Non-pigmented ciliary epithelial cell (primary cell): Measurements from ENCODE around the gene SLC41A3.
"Not testable (repeated sequence)": the region's sequence is repeated elsewhere in the genome, so short reads cannot be mapped to it uniquely, and the experiment has no call there.

Source experiments
- DNase-seq: peaks from one replicate; pipeline ENCODE4 v3.0.0-alpha.2; 2010; ENCODE audit warnings: low read depth

Gene SLC41A3

DNA sequence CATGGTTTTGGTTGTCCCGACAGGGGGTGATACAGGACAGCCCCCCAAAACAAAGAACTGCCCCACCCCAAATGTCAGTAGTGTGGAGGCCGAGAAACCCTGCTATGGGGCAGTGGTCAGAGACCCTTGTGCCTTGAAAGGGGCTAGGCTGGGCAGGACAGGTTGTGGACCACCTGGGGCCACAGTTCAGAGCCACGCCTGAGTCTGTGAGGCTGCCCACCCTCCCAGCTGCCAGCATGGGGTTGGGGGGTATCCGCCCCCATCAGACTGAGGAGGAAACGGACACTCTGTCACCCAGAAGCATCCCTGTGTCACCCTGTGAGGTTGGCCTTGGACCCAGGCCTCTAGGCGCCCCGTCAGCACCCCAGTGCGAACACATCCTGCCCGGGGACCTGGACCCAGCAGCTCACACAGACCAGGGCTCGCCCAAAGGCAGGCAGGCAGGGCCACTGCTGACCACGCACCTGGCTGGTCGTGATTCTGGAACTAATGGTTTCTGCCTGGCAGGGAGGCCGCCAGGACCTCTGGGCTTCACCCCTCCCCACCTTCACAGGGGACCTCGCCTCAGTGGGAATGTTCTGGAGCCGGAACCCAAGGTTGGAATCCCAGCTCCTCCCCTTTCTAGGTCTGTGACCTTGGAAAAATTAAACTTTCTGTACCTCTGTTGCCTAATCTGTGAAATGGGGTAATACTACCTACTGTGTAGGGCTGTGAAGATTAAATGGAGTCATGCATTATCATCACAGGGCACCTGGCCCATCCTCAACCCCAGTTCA, 1.4 kb downstream of the SLC41A3 start:
- no peak for DNase-seq

DNA sequence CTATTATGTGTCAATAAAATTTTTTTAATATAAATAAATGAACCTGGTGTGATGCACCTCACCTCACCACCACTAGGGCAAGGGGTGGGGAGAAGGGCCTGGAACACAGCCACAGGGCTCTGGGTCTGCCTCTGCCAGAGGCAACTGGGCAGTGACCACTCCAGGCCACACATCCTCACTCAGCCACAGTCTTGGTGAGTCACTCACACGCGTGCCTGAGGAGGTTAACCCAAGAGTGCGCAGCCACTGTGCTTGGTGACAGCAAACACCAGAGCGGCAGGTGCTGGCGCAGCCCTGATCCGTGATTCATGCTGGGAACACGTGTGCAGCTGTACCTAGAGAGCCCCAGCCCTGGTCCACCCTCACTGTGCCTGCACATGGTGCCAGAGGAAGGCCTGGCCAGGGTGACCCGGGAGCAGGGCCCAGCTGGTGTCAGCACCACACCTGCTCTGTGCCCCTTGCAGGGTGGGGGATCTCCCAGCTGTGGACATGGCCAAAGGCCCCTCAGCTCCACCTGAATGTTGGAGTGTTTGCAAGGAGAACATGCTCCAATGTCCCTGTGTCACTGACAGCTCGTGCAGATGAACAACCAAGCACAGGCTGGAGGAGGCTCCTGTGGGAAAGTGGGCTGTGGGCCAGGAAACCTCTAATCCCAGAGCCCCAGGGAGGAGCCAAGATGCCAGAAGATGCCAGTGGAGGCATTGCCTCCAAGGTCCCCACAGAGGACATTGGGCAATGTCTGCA, 2.1 kb downstream of the SLC41A3 start:
- DNase-seq = no peak

DNA sequence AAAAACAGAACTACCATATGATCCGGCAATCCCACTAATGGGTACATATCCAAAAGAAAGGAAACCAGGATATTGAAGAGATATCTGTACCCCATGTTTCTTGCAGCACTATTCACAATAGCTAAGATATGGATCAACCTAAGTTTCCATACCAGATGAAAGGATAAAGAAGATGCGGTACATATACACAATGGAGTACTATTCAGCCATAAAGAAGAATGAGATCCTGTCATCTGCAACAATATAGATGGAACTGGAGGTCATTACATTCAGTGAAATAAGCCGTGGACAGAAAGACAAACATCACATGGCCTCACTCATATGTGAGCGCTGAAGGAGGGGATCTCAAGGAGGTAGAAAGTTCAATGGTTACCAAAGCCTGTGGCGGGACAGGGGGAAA, 3.0 kb downstream of the SLC41A3 start:
- DNase-seq = no peak

DNA sequence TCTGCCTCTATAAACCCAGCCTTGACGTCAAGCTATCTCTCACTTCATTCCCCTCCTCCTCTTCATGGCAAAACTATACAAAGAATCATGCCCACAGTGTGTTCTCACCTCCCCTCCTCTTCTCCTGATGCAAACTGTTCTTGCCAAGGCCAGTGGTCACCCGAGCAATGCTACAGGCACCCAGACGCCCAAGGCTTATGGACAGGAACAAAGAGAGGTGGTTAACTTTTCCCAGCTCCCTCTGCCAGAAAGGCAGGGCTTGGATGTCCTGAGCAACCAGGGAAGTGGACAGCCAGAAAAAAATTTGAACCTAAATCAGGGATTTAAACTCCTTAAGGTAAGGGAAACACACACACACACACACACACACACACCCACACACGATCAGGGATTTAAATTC, 5.1 kb downstream of the SLC41A3 start:
- no peak for DNase-seq

DNA sequence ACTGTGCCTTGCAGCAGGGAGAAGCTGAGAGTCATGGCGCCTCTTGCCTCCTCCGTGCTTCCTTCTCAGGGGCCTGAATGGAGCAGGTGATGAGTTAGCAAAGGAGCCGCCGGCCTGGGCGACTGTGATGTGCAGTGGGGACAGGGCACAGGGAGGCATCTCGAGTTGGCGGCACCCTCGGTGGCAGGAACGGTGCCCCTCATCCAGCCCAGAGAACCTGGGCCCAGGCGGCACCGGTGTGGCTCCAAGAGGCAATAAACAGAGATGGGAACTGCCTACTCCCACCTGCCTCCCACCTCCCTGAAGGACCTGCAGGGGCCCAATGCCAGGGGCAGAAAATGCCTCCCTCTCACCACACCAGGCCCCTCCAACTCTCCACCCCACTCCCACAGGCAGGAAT, 6.2 kb downstream of the SLC41A3 start:
- no peak for DNase-seq

DNA sequence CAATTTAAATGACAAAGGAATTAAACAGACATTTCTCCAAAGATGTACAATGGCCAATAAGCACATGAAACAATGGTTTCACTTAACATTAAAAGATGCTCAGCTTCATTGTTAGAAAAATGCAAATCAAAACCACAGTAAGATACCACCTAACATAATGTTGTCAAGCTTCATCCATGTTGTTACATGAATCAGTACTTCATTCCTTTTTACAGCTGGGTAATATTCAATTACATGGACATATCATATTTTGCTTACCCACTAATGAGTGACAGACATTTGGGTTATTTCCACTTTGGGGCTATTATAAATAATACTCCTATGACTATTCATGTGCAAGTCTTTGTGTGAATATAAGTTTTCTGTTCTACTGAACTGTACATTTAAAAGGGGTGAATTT, 7.8 kb downstream of the SLC41A3 start:
- no peak for DNase-seq

DNA sequence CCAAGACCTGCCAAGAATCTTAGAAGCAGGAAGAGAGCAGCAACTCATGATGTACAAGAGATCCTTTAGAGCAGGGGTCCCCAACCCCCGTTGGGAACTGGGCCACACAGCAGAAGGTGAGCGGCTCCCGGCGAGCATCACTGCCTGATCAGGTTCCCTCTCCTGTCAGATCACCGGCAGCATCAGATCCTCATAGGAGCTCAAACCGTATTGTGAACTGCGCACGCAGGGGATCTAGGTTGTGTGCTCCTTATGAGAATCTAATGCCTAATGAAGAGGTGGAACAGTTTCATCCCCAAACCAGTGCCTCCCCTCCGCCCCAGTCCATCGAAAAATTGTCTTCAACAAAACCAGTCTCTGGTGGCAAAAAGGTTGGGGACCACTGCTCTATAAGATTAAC, 13.8 kb downstream of the SLC41A3 start:
- DNase-seq = no peak

DNA sequence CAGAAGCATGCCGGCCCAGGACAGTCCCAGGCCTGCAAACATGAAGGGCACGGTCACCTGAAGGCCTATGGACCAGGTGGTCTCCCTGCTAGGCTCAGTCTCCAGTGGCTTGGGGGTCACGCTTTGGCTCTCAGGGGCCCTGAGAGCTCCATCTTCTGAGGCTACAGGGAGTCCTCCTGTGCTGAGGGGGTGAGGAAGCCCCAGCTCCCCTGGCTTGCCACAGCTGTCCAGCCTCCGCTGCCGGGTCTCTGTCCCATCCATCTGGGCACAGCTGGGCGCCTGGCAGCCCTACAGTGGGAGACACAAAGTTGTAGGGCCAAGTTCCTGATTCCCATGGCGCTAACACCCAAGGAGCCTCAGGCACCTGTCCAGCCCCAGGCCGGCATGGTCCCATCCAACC, 16.0 kb downstream of the SLC41A3 start:
- no peak for DNase-seq

DNA sequence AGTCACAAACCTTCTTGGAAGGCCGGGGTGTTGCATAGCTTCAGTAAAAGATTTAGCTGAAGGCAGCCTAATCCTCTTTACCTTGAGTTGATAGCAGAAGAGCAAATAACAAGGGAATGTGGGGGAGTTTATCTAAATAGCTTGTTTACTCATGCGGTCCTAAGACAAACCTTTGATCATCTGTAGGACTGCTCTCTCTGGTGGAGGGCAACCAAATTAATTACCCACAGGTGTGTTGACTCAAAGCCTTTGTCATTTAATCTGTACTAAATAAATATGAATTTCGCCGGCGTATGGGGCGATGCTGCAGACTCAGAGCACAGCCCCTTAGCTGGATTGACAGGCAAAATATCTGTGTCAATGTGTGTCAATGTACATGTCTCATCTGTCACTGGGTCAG, 17.2 kb downstream of the SLC41A3 start:
- not testable (repeated sequence) for DNase-seq

DNA sequence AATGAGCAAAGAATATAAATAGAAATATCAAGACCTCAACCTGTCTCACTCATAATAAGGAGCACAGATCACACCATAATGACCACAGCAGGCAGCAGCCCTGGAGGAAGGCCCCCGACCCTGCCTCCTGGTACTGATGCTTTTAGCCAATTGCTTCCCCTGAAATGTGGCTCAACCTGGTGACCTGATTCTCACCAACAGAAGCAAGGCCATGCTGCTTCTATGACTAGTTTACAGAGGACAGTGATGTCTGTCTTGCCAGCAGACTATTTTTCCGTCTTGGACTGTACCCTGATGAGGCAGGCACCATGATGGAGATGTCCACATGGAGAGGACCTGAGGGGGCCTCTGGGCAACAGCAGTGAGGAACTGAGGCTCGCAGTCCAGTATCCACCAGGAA, 18.0 kb downstream of the SLC41A3 start:
- DNase-seq = no peak

DNA sequence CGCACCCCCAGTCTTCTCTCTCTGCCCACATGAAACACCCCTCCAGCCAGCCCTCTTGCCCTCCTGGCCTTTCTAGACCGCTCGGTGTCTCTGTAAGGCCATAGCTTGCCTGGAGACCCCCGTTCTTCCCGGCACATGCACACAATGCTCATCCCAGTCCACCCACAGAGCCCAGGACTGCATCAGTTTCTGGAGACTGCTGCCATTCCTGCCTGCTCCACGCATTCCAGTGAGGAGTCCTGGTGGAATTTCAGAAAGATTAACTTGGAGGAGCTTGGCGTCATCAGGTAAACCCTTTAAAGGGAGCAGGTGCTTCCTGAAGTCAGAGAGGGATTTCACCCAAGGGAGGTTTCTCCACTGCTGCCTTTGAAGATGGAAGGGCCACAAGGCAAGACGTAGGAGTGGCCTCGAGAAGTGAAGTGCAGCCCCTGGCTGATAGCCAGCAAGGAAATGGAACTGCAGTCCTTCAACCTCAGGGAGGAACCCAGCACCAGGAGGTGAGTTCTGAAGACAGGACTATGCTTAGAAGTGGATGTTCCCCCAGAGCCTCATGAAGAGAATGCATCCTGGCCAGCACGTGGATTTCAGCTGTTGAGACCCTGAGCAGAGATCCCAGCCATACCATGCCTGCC, 19.2 kb downstream of the SLC41A3 start:
- no peak for DNase-seq

DNA sequence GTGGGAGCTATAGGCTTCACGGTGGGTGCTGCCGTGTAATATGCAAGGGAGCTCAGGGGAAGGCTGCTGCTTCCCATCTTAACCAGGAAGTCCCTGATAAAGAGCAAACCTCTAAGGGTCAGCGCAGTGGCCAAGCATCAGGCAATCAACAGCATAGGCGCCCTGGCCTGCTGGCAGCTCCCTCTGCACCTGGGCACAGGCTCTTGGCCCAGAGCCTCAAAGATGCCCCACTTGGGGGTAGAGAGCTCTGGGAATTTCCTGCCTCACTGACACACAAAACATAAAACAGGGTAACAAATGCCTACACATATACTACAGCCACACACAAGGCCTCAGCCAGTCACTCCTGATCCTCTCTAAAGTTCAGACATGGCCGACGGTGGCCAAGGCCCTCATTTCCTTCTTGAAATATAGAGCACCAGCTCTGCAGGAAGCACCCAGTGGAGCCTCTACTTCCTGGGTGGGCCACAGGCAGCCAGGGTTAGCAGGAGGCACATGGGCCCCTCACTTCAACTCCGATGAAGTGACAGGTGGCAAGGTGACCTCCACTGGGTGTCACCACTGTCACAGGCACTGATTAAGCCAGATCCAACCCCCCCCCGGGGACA, 20.5 kb downstream of the SLC41A3 start:
- no peak for DNase-seq

DNA sequence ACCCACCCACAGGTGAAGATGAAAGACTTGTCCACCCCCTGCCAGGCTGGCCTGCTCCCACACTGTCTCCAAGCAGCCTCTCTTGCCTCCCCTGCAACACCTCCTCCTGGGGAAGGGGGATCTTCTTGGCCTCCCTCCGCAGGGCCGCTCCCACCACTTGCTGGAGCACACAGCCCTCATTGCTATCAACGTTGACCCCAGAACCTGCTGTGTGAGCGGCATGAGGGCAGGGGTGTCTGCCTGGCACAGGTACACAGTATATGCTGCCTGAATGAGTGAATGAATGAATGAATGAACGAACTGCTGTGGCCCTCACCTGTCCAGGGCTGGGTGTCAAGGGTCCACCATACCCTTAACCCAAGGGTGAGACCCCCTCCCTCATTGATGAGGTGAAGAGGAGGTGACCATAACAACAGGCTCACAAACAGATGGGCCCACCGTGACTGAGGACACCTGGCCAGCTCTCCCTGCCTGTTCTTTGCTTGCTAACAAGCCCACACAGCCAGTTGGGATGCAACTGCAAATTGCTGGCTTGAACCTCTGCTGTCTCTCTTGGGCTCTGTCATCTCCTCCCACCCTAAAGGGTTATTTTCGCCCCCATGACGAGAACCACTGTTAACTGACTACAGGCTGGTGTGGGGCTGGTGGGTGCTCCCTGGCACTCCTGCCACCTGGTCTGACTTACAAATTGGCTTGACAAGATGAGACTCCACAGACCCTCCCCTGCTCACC, 22.5 kb downstream of the SLC41A3 start:
- DNase-seq = no peak

DNA sequence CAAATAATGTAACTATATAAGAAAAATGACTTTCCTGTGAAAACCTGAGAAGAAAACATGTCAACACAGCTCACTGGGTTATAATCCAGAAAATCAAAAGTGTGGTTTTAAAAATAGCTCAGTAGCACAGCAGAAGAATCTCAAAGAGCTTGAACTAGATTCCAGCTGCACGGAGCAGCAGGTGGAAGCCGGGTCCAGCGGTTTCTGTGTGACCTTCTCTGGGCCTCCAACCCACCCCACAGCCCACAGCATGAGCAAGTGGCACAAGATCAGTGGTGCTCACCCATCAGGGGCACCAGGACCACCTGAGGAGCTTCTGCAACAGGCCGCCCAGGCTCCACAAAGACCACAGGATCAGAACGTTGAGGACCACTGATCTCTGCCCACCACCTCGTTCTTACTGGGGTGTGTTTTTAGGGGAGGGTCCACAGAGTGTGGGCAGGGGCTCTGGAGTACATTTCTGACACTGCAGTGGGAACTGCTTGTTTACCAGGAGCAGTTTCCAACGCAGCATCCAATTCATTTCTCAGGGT, 23.2 kb downstream of the SLC41A3 start:
- DNase-seq = no peak

DNA sequence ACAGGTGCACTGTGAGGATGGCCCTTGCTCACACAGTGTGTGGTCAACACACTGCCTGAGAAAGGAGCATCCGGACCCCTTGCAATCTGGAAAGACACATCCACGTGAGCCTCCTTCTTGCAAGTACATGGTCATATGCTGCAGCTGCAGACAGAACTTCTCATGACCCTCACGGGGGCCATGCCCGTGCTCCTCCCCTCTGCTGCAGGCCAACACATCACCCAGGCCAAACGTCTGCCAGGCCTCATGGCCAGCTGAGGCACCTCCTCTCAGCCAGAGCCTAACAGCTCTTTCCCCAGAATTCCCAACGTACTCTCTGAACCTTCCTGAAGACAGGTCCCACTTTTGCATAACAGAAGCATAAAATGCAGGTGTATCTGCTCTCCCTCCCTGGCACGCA, 25.3 kb downstream of the SLC41A3 start:
- DNase-seq = no peak

DNA sequence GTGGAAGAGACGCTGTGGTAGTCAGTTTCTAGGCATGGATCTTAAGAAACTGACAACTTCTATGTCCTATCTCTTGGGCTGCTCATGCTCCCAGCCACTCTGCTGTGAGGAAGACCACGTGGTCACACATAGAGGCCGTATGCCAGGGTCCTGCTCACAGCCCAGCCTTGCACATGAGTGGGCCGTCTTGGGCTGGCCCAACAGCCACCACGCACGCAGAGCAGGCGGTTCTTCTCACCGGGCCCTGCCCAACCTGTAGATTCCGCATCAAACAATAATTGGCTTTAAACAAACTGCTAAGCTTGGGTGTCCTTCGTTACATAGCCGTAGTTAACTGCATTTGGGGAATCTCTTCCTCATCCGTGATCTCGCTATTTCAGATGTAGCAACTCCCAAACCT, 26.0 kb downstream of the SLC41A3 start:
- DNase-seq = no peak

DNA sequence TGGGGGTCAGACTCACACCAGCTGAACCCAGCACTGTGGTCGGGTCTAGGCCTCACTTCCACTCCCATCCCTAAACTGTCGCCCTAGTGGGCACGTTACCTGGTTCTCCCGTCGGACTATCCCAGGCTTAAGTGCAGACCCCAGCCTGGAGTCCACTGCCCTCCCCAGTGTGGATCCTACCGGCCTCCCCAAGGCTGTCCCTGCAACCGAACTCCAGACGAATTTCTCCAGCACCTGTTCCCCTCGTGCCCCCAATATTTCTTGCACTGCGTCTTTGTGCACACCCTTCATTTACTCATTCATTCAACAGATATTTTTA, 26.5 kb downstream of the SLC41A3 start:
- no peak for DNase-seq

DNA sequence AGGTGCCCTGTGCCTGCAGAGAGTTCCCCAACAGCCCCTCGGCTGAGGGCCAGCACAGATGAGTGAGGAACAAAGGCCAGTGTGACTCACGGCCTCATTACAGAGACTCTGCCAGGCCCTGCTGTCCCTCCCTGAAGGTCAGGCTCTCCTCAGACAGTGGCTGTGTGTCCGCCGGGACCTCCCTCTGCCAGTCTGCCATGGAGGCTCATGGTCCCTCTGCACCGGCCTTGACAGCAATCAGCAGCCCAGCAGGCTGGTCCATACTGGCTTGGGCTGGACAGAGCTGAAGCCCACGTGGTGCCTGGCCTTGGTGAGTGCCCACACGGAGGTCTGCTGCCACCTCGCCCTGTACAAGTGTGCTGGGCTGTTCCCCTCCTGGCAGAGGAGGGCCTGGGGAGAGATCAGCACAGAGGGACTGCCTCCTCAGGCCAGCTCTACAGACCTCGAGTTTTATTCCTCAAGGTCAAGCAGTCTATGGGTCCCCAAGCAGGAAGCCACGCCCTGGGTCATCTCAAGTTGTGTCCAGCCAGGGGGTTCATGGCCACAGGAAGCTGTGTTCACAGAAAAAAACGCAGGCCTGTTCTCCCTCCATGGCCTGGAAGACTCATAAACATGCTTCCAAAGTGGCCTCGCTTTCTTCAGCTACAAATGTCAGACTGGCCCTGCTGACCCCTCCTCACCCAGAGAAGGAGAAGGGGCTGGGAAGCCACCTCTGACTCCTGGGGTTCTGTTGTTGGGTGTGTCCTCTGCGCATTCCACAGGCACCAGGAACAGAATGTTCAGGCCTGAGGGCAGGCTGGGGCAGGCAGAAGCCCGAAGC, 27.0 kb downstream of the SLC41A3 start:
- no peak for DNase-seq

DNA sequence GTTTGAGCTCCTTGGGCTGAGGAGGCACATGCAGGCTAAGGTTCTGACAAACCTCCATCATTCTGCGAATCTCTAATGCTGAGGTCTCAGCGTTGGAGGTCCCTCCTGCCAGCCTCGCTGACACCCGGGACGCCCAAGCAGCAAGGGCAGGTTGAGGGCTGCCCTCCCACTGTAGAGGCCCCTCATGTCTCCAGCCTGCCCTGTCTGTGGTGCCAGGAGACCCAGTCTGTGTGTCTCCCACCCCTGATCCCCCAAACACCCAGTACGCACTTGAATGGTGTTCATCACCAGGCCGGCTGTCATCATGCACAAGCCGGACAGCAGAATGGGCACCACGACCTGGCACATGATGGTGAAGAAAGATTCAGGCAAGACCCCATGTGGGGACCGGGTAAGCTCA, 27.8 kb downstream of the SLC41A3 start:
- no peak for DNase-seq

DNA sequence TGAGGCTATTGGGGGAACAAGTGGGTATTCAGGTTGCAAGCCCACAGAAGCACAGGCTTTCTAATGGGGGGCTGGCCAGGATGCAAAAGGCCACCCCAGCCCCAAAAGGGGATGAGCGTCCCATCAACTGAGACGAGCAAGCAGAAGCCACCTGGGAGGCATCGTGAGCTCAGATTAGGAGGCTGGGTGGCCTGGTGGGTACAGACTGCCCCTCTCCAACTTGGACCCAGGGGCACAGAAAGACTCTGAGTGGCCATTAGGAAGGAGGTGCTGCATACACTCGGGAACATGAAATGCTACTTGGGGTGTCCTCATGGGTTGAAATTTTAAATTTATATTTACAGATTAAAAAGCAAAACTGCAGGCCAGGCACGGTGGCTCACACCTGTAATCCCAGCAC, 29.1 kb downstream of the SLC41A3 start:
- no peak for DNase-seq

DNA sequence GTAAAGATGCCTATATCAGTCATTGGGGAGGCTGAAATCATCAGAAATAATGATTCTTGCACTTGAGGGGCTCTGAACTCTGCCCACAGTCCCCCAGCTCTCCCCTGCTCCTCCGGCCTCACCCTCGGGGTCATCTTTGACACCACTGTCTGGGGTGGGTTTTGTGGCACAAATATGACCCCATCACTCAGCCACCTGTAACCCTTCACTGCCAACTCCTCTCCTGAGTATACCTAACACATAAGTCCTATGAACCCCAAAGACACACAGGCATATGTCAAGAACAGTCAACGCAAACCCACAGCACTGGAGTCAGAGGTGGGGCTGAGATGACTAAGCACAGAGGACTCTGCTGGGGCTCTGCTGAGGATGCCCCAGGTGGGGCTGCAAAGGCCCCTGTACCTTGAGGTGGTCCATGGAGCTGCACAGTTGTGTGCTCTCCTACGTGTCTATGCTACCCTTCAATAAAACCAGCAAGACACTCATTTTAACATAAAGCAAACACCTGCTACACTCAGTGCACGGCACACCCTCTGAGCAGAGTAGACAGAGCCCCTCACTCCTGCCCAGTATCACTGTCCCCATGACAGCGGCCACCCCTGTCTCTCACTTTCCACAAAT, 29.9 kb downstream of the SLC41A3 start:
- DNase-seq = no peak
